K562 (cell line): Measurements from ENCODE around the gene UPF2. TPM values are rescaled to one million over a fixed set of nuclear protein-coding genes. Genes with fewer than 3 reads are reported as not detected.

Experiments used
- CBFA2T3 ChIP-seq: fragments of 450-650 bp; IDR thresholded peaks from 2 replicates; pipeline ENCODE4 v1.6.1; 2017
- CC2D1A ChIP-seq: fragments of 450-650 bp; IDR thresholded peaks from 2 replicates; pipeline ENCODE4 v1.6.1; 2017; ENCODE audit warnings: mild to moderate bottlenecking
- DPF2 ChIP-seq: fragments of 450-650 bp; IDR thresholded peaks from 2 replicates; pipeline ENCODE4 v1.6.1; 2016
- PURB ChIP-seq: sonication (generic); formaldehyde crosslinking; IDR thresholded peaks from 2 replicates; pipeline ENCODE4 v1.9.0; 2021; ENCODE audit warnings: low read depth, mild to moderate bottlenecking, missing genetic modification reagents
- SMAD3 ChIP-seq: fragments of 450-650 bp; formaldehyde crosslinking; conservative IDR thresholded peaks from 2 replicates; pipeline ENCODE4 v1.4.0; 2020; ENCODE audit warnings: mild to moderate bottlenecking
- SMARCE1 ChIP-seq: fragments of 450-650 bp; IDR thresholded peaks from 2 replicates; pipeline ENCODE4 v1.7.1; 2016; ENCODE audit warnings: mild to moderate bottlenecking
- TFAP4 ChIP-seq: sonication (generic); formaldehyde crosslinking; IDR thresholded peaks from 2 replicates; pipeline ENCODE4 v1.8.0; 2022; ENCODE audit warnings: missing genetic modification reagents, mild to moderate bottlenecking, moderate library complexity, borderline replicate concordance
- ZBTB7A ChIP-seq: IDR thresholded peaks from 2 replicates; pipeline ENCODE4 v1.6.1; 2011; ENCODE audit warnings: low read depth, mild to moderate bottlenecking, low read length, moderate library complexity, borderline replicate concordance; ENCODE audit not compliant: control insufficient read depth
- ZNF124 ChIP-seq: sonication (generic); formaldehyde crosslinking; IDR thresholded peaks from 2 replicates; pipeline ENCODE4 v1.8.1; 2022; ENCODE audit warnings: missing genetic modification reagents
- ZNF23 ChIP-seq: fragments of 250-450 bp; sonication (Bioruptor Pico); IDR thresholded peaks from 2 replicates; pipeline ENCODE4 v1.4.0; 2020; ENCODE audit warnings: mild to moderate bottlenecking
- ZNF384 ChIP-seq: IDR thresholded peaks from 2 replicates; pipeline ENCODE4 v1.6.1; 2012; ENCODE audit warnings: low read depth, low read length, improper control_type of control experiment
- polyA plus RNA-seq, 8 experiments: library from polyadenylated mRNA; depleted of rRNA in 4 of 8; stranded (reverse) in 5 of 8; unstranded in 3 of 8; fragments of >200 nt; fragmentation: Nextera tagmentation in 2 of 8; fragmentation: Illumina TruSeq in 1 of 8; extraction: Ambion mirVana in 2 of 8; extraction: Trizol in 1 of 8; gene quantifications; 2 replicates each; pipeline versions ENCODE4 v1.2.1 to v1.2.3, GENCODE V29; 2011 to 2014; ENCODE audit warnings: inconsistent platforms in 1 of 8, missing spikeins in 1 of 8
- total RNA-seq, 7 experiments: library from RNA; depleted of rRNA in 6 of 7; stranded (reverse); fragments of >200 nt in 6 of 7; fragmentation: Illumina TruSeq in 2 of 7; extraction: Trizol in 2 of 7; gene quantifications; 2 replicates each; pipeline versions ENCODE4 v1.2.1 to v1.2.3, GENCODE V29; 2011 to 2021; ENCODE audit warnings: low replicate concordance in 1 of 7
- TF ChIP-seq, protein P1 (sequence below): IDR thresholded peaks from 2 replicates; pipeline ENCODE4 v1.6.1; 2014; ENCODE audit warnings: antibody characterized with exemption

UPF2 gene
- total and polyA plus RNA-seq, 9 of the 15 experiments (the other 6 are each of a cell fraction or from before 2014, with no cell fraction given): 13.9 to 37.7 (median 23.7) TPM

- TF ChIP-seq DPF2 (peak; percentile 91), ZNF23 (CRISPR knock-in tag) (0 out of 2 replicates have a peak, but pooled peaks have one; percentile 49), CC2D1A (peak; percentile 48; the same call in 1 of the 2 replicates), ZNF124 (CRISPR knock-in tag) (no peak), PURB (CRISPR knock-in tag) (no peak), ZNF384 (peak; percentile 58), SMAD3 (CRISPR knock-in tag) (peak; percentile 77; the same call in 1 of the 2 replicates), SMARCE1 (peak; percentile 94), TFAP4 (CRISPR knock-in tag) (peak; percentile 79), ZBTB7A (peak; percentile 61; the same call in 1 of the 2 replicates), CBFA2T3 (peak; percentile 98)
- TF ChIP-seq, protein P1, sequence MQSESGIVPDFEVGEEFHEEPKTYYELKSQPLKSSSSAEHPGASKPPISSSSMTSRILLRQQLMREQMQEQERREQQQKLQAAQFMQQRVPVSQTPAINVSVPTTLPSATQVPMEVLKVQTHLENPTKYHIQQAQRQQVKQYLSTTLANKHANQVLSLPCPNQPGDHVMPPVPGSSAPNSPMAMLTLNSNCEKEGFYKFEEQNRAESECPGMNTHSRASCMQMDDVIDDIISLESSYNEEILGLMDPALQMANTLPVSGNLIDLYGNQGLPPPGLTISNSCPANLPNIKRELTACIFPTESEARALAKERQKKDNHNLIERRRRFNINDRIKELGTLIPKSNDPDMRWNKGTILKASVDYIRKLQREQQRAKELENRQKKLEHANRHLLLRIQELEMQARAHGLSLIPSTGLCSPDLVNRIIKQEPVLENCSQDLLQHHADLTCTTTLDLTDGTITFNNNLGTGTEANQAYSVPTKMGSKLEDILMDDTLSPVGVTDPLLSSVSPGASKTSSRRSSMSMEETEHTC: peak; percentile 99
These were observed 20.8 kb upstream of the UPF2 start (continued) for GRCh38 chr10:12063483-12063818.
